ENCODE results near the gene EMC1. TPM values are rescaled to one million over a fixed set of nuclear protein-coding genes. Genes with fewer than 3 reads are reported as not detected.
"Not testable (repeated sequence)": the region's sequence is repeated elsewhere in the genome, so short reads cannot be mapped to it uniquely, and the experiment has no call there.

EMC1 gene
- total and polyA plus RNA-seq, 7 donors = 12.7 to 38.5 (median 31.1) TPM

- ATAC-seq (peak in 1 of 4 donors; percentile 5), DNase-seq (no peak)
- TF ChIP-seq, protein P1, sequence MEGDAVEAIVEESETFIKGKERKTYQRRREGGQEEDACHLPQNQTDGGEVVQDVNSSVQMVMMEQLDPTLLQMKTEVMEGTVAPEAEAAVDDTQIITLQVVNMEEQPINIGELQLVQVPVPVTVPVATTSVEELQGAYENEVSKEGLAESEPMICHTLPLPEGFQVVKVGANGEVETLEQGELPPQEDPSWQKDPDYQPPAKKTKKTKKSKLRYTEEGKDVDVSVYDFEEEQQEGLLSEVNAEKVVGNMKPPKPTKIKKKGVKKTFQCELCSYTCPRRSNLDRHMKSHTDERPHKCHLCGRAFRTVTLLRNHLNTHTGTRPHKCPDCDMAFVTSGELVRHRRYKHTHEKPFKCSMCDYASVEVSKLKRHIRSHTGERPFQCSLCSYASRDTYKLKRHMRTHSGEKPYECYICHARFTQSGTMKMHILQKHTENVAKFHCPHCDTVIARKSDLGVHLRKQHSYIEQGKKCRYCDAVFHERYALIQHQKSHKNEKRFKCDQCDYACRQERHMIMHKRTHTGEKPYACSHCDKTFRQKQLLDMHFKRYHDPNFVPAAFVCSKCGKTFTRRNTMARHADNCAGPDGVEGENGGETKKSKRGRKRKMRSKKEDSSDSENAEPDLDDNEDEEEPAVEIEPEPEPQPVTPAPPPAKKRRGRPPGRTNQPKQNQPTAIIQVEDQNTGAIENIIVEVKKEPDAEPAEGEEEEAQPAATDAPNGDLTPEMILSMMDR (IDR thresholded peaks at IDR 0.05) = no peak
- Histone ChIP-seq H3K27ac (no peak overlapping the region), H3K27me3 (ENCODE audit: insufficient read depth in 3 of 3, low read length in 2 of 3) (no peaks in the 10 kb centered on the region), H3K9me3 (no peaks in the 10 kb centered on the region), H3K36me3 (ENCODE audit: insufficient read depth in 1 of 2, low read depth in 1 of 2) (no peaks in the 10 kb centered on the region), H3K4me3 (no peak overlapping the region), H3K4me1 (peaks cover 8% of the 10 kb centered on the region)
- 85 to 92% (median 90%) methylated on average over 13 of the region's 13 CpGs for WGBS, 3 donors
- intact Hi-C loops (cut with DNase I) = no loop called here
Measured at GRCh38 chr1:19287436-19288185, 36.3 kb upstream of the EMC1 start.

- H3K36me3 ChIP-seq (ENCODE audit: insufficient read depth in 1 of 2, low read depth in 1 of 2); ATAC-seq; H3K27ac ChIP-seq; intact Hi-C loops (cut with DNase I); H3K4me1 ChIP-seq; H3K4me3 ChIP-seq; H3K9me3 ChIP-seq; DNase-seq; H3K27me3 ChIP-seq (ENCODE audit: insufficient read depth in 3 of 3, low read length in 2 of 3): not testable (repeated sequence)
- WGBS, 3 donors = 75 to 91% (median 90%) methylated on average over 3 of the region's 3 CpGs
Measured at GRCh38 chr1:19285807-19286206, 34.5 kb upstream of the EMC1 start.

DNA sequence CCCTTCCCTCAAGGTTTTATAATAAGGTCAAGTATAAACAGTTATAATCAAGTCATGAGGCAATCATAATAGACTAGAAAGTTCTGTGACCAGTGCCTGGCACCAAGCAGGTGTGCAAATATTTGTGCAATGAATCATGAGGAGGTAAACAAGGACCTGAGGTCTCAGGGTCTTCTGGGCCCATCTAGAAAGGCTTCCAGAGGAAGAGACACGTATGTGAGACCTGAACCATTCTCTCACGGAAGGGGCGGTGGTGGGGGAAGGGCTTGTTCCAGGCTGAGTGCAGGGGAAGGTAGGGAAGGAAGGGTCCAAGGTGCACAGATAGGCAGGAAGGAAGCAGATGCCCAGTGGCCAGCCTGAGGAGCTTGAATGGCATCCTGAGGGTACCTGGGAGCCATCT lies 34.0 kb upstream of the EMC1 start:
- intact Hi-C loops (cut with DNase I); H3K27ac ChIP-seq; H3K4me3 ChIP-seq; H3K4me1 ChIP-seq; H3K9me3 ChIP-seq; DNase-seq; H3K36me3 ChIP-seq (ENCODE audit: insufficient read depth in 1 of 2, low read depth in 1 of 2); ATAC-seq; H3K27me3 ChIP-seq (ENCODE audit: insufficient read depth in 3 of 3, low read length in 2 of 3): not testable (repeated sequence)
- whole genome bisulfite sequencing, 3 donors = 96 to 100% (median 96%) methylated on average over 3 of the region's 3 CpGs

GRCh38 chr1:19284881-19285280 lies 33.6 kb upstream of the EMC1 start:
- Histone ChIP-seq H3K4me1 (peaks cover 8% of the 10 kb centered on the region), H3K9me3 (no peaks in the 10 kb centered on the region), H3K36me3 (ENCODE audit: insufficient read depth in 1 of 2, low read depth in 1 of 2) (no peaks in the 10 kb centered on the region), H3K4me3 (no peak overlapping the region), H3K27ac (no peak overlapping the region), H3K27me3 (ENCODE audit: insufficient read depth in 3 of 3, low read length in 2 of 3) (no peaks in the 10 kb centered on the region)
- WGBS, 3 donors = 88 to 92% (median 90%) methylated on average over 8 of the region's 8 CpGs
- ATAC-seq (no peak), DNase-seq (no peak)
- TF ChIP-seq, protein P1 (IDR thresholded peaks at IDR 0.05) = no peak
- intact Hi-C loops (cut with DNase I) = no loop called here

DNA sequence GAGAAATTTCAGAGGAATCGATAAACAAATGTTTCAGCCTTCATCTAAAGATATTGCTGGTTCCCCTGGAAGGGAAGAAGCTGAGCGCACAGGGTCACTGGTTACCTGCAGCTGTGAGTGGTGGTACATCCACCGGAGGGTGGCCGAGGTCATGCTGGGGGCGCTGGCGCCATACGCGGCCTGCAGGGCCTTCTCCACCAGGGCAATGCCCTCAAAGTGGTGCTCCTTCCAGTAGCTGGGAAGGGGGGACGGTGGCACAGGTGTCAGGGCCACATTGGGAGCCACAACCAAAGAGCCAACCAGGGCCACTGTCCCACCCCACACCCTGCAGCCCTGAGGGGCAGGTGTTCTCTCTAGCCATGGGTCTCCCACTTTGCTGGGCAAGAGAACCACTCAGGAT lies 32.6 kb upstream of the EMC1 start:
- Histone ChIP-seq H3K27me3 (ENCODE audit: insufficient read depth in 3 of 3, low read length in 2 of 3) (no peaks in the 10 kb centered on the region), H3K4me1 (peaks cover under 1% of the 10 kb centered on the region), H3K9me3 (no peaks in the 10 kb centered on the region), H3K27ac (no peak overlapping the region), H3K4me3 (no peak overlapping the region), H3K36me3 (ENCODE audit: insufficient read depth in 1 of 2, low read depth in 1 of 2) (no peaks in the 10 kb centered on the region)
- TF ChIP-seq, protein P1 (IDR thresholded peaks at IDR 0.05) = no peak
- intact Hi-C loops (cut with DNase I) = no loop called here
- ATAC-seq (no peak), DNase-seq (no peak)
- 95 to 96% (median 96%) methylated on average over 9 of the region's 9 CpGs for WGBS, 3 donors

Measured in psoas muscle (tissue), 8 donors.